Panc1 (cell line): Measurements from ENCODE around the gene GRIN2C. TPM values are rescaled to one million over a fixed set of nuclear protein-coding genes. Genes with fewer than 3 reads are reported as not detected.

ENCODE experiments used
- ATAC-seq: fragments of 200-7000 bp; cut with Tn5 transposase; 2 replicates; pipeline ENCODE4 v1.9.1; 2020; ENCODE audit warnings: mild to moderate bottlenecking, moderate library complexity
- BruUV-seq: library from RNA; stranded (reverse); fragments of 400-500 nt; replicated peaks from 2 replicates; lab custom pipeline; 2021; lab: Mats Ljungman, UMichigan
- CTCF ChIA-PET: fragments of 300-600 bp; sonication (Branson Sonifier 250); formaldehyde crosslinking; loops from one replicate; lab custom pipeline; 2022; ENCODE audit warnings: antibody characterized with exemption; lab: Charles Lee
- POLR2A ChIA-PET: fragments of 300-600 bp; sonication (Branson Sonifier 250); formaldehyde crosslinking; loops from one replicate; lab custom pipeline; 2022; ENCODE audit warnings: antibody characterized with exemption; lab: Charles Lee
- DNase-seq: peaks from one replicate; pipeline ENCODE4 v3.0.0-alpha.2; 2010; ENCODE audit warnings: low read depth, low spot score
- H3K27ac ChIP-seq: 2 replicates; pipeline ENCODE4 v1.5.1; 2011; ENCODE audit warnings: mild to moderate bottlenecking, low read length, inconsistent platforms
- H3K27me3 ChIP-seq: fragments of 200-500 bp; sonication (Bioruptor generic); 2 replicates; pipeline ENCODE4 v1.6.0; 2014; ENCODE audit warnings: low read length, inconsistent platforms; ENCODE audit not compliant: control insufficient read depth, insufficient read depth
- H3K36me3 ChIP-seq: fragments of 200-500 bp; sonication (Bioruptor generic); 2 replicates; pipeline ENCODE4 v1.5.1; 2014; ENCODE audit warnings: inconsistent platforms, mild to moderate bottlenecking, low read length, moderate library complexity; ENCODE audit not compliant: control insufficient read depth, insufficient read depth
- H3K4me1 ChIP-seq: 2 replicates; pipeline ENCODE4 v1.5.1; 2011; ENCODE audit warnings: inconsistent platforms, mild to moderate bottlenecking, low read length, moderate library complexity; ENCODE audit not compliant: control insufficient read depth, insufficient read depth
- H3K4me3 ChIP-seq, 2 experiments: 2 replicates each; pipeline ENCODE4 v1.5.1; 2011 to 2012; ENCODE audit warnings: low read depth in 2 of 2, low read length in 2 of 2, mild to moderate bottlenecking in 2 of 2, inconsistent platforms in 1 of 2, moderate library complexity in 1 of 2
- H3K9me3 ChIP-seq: fragments of 200-500 bp; sonication (Bioruptor generic); 2 replicates; pipeline ENCODE4 v1.5.1; 2014; ENCODE audit warnings: low read depth, mild to moderate bottlenecking, inconsistent platforms, low read length, moderate library complexity; ENCODE audit not compliant: control insufficient read depth, insufficient read depth
- CTCF ChIP-seq: fragments of 450-650 bp; IDR thresholded peaks from 2 replicates; pipeline ENCODE4 v1.5.1; 2017; ENCODE audit warnings: mild to moderate bottlenecking
- POLR2AphosphoS5 ChIP-seq: IDR thresholded peaks from 2 replicates; pipeline ENCODE4 v1.6.1; 2012; ENCODE audit warnings: mild to moderate bottlenecking, low read depth, low read length, moderate library complexity
- REST ChIP-seq, 2 experiments: IDR thresholded peaks; 2 replicates each; pipeline ENCODE4 v1.6.1; 2011 to 2012; ENCODE audit warnings: low read depth in 2 of 2, control low read depth in 1 of 2, low read length in 1 of 2, mild to moderate bottlenecking in 1 of 2, moderate library complexity in 1 of 2; ENCODE audit not compliant: insufficient read depth in 1 of 2
- SIN3A ChIP-seq: IDR thresholded peaks from 2 replicates; pipeline ENCODE4 v1.6.1; 2012; ENCODE audit warnings: low read depth, mild to moderate bottlenecking, low read length, moderate library complexity, borderline replicate concordance; ENCODE audit not compliant: insufficient read depth
- TCF7L2 ChIP-seq: IDR thresholded peaks from 2 replicates; pipeline ENCODE4 v1.6.1; 2011; ENCODE audit warnings: mild to moderate bottlenecking, low read depth, low read length, inconsistent platforms
- in situ Hi-C: cut with HindIII; loops from 2 replicates; pipeline ENCODE4 v1.10.0; 2016; ENCODE audit warnings: low sequenced_read_pairs, low pct_unique_long_range_greater_than_20kb
- intact Hi-C: fragments of 100-400 bp; cut with micrococcal nuclease; formaldehyde crosslinking; loops from one replicate; pipeline ENCODE4 v1.10.0; 2022; ENCODE audit not compliant: unreplicated experiment
- total RNA-seq: library from RNA; stranded (reverse); gene quantifications from one replicate; pipeline ENCODE4 v1.2.1, GENCODE V29; 2021; ENCODE audit not compliant: unreplicated experiment

Gene GRIN2C
- total RNA-seq, 1 experiment from 2014 or later: 0.10 TPM

- no TSS peak for BruUV-seq
- ATAC-seq (no peak), DNase-seq (no peak)
- Histone ChIP-seq H3K9me3 (no peaks in the 10 kb centered on the region), H3K27ac (no peak overlapping the region), H3K27me3 (no peaks in the 10 kb centered on the region), H3K4me3 (no peak overlapping the region), H3K4me1 (0 out of 2 replicates have a peak, but pooled peaks cover 3% of the 10 kb centered on the region), H3K36me3 (no peaks in the 10 kb centered on the region)
- CTCF ChIA-PET: interaction anchor here (0.6 kb wide), 2 partner anchors 251 to 448 kb away, joined by 3 to 7 read pairs; no protein-coding TSS in a partner anchor
- no peak for TF ChIP-seq POLR2AphosphoS5
- no peak for TF ChIP-seq TCF7L2
- TF ChIP-seq SIN3A: no peak
- no peak for TF ChIP-seq REST (IDR thresholded peaks at IDR 0.05; ENCODE audit: insufficient read depth in 1 of 2, low read depth in 2 of 2, low read length in 1 of 2)
- no peak for TF ChIP-seq CTCF
- intact Hi-C loops: no loop called here
- POLR2A ChIA-PET: no interaction called here
- in situ Hi-C loops: no loop called here
Measured at GRCh38 chr17:74831444-74832146, 28.1 kb downstream of the GRIN2C start.

DNA sequence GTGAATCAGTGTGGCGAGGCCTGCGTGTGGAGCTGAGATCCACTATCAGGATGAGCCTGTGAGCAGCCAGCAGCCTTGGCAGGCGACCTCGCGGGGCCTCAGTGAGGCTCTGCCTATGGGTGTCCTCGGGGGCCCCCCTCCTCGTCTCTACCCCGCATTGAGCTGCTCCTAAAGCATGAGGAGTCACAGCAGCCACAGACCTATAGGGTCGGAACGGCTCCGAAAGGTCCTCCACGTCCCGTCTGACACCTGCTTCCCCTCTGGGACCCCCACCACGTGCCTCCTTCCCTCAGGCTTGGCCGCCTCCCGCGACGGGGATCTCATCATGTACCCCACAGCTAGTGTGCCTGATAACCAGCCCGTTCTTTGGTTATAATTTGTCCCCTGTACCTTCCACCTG is 28.8 kb downstream of the GRIN2C start:
- BruUV-seq: no TSS peak
- POLR2A ChIA-PET: no interaction called here

More for the DNA sequence above, 28.8 kb downstream of the GRIN2C start:
- TF ChIP-seq POLR2AphosphoS5 (no peak), REST (IDR thresholded peaks at IDR 0.05; ENCODE audit: insufficient read depth in 1 of 2, low read depth in 2 of 2, low read length in 1 of 2) (no peak), CTCF (no peak)
- intact Hi-C loops: no loop called here
- CTCF ChIA-PET: no interaction called here
- H3K9me3 ChIP-seq: no peaks in the 10 kb centered on the region
- H3K36me3 ChIP-seq: no peaks in the 10 kb centered on the region
- H3K4me3 ChIP-seq: no peak overlapping the region
- no peak for ATAC-seq
- H3K4me1 ChIP-seq: 0 out of 2 replicates have a peak, but pooled peaks cover 3% of the 10 kb centered on the region
- no peaks in the 10 kb centered on the region for H3K27me3 ChIP-seq
- DNase-seq: no peak
- no peak overlapping the region for H3K27ac ChIP-seq
- in situ Hi-C loops: no loop called here
